ENCODE results near the gene CALR3. TPM values are rescaled to one million over a fixed set of nuclear protein-coding genes. Genes with fewer than 3 reads are reported as not detected.
"Not testable (repeated sequence)": the region's sequence is repeated elsewhere in the genome, so short reads cannot be mapped to it uniquely, and the experiment has no call there.

The CALR3 gene
- total RNA-seq, 3 donors from 2014 or later, result not detected

DNA sequence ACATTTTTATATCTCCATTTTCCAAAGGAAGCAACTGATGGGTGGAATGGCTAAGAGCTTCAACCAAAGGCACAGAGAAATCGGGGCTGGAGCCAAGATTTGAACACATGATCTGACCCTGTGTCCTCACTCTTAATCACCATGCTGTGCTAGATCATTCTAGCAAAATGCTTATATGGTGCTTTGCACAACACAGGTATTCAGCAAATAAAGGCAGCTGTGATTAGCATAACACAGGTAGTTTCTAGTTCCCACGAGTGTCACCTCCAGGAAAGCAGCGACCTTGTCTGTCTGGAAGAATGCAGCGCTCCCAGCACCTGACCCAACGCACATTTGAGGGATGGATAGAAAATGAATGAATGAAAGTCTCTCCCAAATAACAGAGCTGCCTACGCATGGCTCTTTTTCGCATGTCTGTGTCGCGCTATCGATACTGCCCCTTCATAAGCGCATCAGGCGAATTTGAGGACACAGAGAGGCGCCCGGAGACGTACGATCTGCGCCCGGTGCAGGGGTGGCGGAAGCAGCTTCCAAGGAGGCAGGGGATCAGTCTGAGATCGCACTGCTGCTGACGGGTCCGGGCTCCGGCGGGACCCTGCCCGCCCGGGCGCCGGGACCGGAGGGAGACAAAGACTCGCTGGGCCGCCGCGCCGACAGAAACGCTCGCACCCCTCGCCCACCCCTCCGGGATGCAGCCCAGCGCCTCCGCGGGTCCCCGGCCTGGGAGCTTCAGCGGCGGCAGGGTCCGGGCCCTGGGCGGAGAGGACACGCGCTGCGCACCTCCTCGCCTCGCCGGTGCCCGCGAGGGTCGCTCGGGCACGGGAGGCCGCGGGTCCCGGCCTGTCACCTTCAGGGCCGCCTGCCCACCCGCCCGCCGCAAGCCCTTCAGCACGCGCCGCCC is 24.8 kb downstream of the CALR3 start:
- TF ChIP-seq, protein P1, sequence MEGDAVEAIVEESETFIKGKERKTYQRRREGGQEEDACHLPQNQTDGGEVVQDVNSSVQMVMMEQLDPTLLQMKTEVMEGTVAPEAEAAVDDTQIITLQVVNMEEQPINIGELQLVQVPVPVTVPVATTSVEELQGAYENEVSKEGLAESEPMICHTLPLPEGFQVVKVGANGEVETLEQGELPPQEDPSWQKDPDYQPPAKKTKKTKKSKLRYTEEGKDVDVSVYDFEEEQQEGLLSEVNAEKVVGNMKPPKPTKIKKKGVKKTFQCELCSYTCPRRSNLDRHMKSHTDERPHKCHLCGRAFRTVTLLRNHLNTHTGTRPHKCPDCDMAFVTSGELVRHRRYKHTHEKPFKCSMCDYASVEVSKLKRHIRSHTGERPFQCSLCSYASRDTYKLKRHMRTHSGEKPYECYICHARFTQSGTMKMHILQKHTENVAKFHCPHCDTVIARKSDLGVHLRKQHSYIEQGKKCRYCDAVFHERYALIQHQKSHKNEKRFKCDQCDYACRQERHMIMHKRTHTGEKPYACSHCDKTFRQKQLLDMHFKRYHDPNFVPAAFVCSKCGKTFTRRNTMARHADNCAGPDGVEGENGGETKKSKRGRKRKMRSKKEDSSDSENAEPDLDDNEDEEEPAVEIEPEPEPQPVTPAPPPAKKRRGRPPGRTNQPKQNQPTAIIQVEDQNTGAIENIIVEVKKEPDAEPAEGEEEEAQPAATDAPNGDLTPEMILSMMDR (IDR thresholded peaks at IDR 0.05), result no peak
- no peaks in the 10 kb centered on the region for H3K36me3 ChIP-seq (ENCODE audit: low read depth)
- intact Hi-C loops (cut with DNase I, micrococcal nuclease), result no loop called here
- H3K4me1 ChIP-seq (ENCODE audit: low read depth), result peaks cover 7% of the 10 kb centered on the region
- ATAC-seq (peak; percentile 32), DNase-seq (peak in 2 of 3 donors; percentile 34 to 60)
- peak overlapping the region; percentile 95 for H3K4me3 ChIP-seq
- H3K9me3 ChIP-seq, result no peaks in the 10 kb centered on the region

DNA sequence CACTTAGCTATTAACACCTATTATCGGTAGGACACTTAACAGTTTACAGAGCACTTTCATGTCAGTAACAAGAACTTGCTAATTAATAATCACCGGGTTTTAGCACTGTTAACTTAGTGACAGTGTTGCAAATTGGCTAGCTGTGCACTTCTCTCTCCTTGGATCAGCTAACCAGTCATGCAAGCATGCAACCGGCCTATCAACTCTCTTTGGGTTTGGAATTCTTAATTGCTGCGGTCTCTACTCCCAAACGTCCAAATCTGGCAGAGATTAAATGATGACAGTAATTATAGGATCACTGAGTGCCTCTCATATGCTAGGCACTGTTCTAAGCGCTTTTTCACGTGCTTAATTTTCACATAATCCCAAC is 25.4 kb downstream of the CALR3 start:
- Histone ChIP-seq H3K4me3 (no peak overlapping the region), H3K9me3 (no peaks in the 10 kb centered on the region), H3K4me1 (ENCODE audit: low read depth) (peaks cover 7% of the 10 kb centered on the region), H3K36me3 (ENCODE audit: low read depth) (no peaks in the 10 kb centered on the region)
- TF ChIP-seq, protein P1 (IDR thresholded peaks at IDR 0.05), result no peak
- intact Hi-C loops (cut with DNase I, micrococcal nuclease), result no loop called here
- no peak for DNase-seq
- no peak for ATAC-seq

DNA sequence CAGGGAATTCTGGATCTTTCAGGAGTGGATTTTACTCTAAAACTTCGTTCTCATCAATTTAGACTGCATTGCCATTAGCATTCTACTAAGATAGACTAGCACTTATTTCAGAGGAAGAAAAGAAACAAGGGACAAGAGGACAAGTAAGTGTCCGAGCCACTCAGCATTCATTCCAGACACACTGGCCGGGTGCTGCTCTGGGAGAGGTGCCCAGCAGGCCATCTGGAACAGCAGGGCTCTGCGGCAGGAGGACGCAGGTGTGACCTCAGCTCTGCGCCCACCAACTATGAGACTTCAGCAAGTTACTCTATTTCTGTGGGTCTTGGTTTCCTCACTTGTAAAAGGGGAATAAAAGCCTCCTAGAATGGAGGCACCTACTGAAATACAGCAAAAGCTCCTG is 28.4 kb downstream of the CALR3 start:
- ATAC-seq (no peak), DNase-seq (no peak)
- no peaks in the 10 kb centered on the region for H3K36me3 ChIP-seq (ENCODE audit: low read depth)
- intact Hi-C loops (cut with DNase I, micrococcal nuclease), result no loop called here
- TF ChIP-seq, protein P1 (IDR thresholded peaks at IDR 0.05), result no peak
- H3K4me3 ChIP-seq, result no peak overlapping the region
- H3K4me1 ChIP-seq (ENCODE audit: low read depth), result peaks cover 13% of the 10 kb centered on the region
- no peaks in the 10 kb centered on the region for H3K9me3 ChIP-seq

DNA sequence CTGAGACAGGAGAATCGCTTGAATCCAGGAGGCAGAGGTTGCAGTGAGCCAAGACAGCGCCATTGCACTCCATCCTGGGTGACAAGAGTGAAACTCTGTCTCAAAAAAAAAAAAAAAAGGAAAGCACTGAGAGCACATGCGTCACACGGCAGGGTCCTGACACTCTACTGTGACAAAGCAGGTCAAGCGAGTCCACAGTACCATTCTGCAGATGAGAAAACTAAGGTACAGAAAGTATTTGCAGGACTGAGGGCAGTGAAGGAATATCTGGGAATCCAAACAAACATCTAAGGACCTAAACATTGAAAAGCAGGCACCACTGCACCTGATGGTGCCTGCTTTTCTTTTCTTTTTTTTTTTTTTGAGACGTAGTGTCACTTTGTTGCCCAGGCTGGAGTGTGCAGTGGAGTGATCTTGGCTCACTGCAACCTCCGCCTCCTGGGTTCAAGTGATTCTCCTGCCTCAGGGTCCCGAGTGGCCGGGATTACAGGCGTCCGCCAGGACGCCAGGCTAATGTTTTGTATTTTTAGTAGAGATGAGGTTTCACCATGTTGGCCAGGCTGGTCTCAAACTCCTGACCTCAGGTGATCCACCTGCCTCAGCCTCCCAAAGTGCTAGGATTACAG is 29.1 kb downstream of the CALR3 start:
- H3K4me1 ChIP-seq (ENCODE audit: low read depth), result peaks cover 13% of the 10 kb centered on the region
- H3K4me3 ChIP-seq; ATAC-seq; intact Hi-C loops (cut with DNase I, micrococcal nuclease); DNase-seq; H3K9me3 ChIP-seq; H3K36me3 ChIP-seq (ENCODE audit: low read depth): not testable (repeated sequence)

DNA sequence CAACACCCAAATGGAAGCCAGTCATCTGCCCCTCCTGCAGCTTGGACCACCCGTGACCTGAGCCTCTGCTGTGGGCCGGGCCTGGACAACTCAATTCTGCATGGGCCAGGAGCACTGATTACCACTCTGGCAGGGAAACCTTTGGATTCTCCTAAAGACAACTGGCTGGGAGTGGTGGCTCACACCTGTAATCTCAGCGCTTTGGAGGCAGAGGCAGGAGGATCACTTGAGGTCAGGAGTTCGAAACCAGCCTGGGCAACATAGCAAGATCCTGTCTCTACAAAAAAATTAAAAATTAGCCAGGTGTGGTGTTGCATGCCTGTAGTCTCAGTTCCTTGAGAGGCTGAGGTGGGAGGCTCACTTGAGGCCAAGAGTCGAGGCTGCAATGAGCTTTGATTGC is 30.7 kb downstream of the CALR3 start:
- intact Hi-C loops (cut with DNase I, micrococcal nuclease), result no loop called here
- no peaks in the 10 kb centered on the region for H3K9me3 ChIP-seq
- no peak for ATAC-seq

More for the DNA sequence above, 30.7 kb downstream of the CALR3 start:
- TF ChIP-seq, protein P1 (IDR thresholded peaks at IDR 0.05), result no peak
- H3K36me3 ChIP-seq (ENCODE audit: low read depth), result no peaks in the 10 kb centered on the region
- no peak for DNase-seq
- H3K4me3 ChIP-seq, result no peak overlapping the region
- peaks cover 8% of the 10 kb centered on the region for H3K4me1 ChIP-seq (ENCODE audit: low read depth)

All from mucosa of descending colon (tissue), 3 donors.